ENCODE results near the gene HPDL.
A peak's percentile ranks its signal among the peaks of the same experiment; 100 is the strongest.

Gene HPDL

GRCh38 chr1:45321444-45321843, 5.3 kb upstream of the HPDL start:
- DNase-seq (ENCODE audit: extremely low read depth in 1 of 2, low read depth in 1 of 2): no peak

DNA sequence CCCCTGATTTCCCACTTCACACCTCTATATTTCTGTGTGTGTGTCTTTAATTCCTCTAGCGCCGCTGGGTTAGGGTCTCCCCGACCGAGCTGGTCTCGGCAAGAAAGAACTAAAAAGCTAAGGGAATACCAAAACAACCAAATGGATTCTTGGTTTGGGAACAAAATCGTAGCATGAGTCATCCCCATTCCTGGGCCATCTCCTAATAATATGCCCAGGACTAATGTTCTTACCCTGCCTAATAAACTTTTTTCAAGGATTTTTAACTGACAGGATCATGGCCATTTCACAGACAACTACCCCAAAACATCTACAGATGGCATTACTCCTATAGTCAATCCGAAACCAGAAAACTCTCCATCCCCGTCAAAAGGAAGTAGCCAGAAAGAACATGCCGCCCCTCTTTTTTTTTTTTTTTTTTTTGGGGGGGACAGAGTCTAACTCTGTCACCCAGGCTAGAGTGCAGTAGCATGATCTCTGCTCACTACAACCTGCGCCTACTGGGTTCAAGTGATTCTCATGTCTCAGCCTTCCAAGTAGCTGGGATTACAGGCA, 4.1 kb upstream of the HPDL start:
- DNase-seq (ENCODE audit: extremely low read depth in 1 of 2, low read depth in 1 of 2): no peak

DNA sequence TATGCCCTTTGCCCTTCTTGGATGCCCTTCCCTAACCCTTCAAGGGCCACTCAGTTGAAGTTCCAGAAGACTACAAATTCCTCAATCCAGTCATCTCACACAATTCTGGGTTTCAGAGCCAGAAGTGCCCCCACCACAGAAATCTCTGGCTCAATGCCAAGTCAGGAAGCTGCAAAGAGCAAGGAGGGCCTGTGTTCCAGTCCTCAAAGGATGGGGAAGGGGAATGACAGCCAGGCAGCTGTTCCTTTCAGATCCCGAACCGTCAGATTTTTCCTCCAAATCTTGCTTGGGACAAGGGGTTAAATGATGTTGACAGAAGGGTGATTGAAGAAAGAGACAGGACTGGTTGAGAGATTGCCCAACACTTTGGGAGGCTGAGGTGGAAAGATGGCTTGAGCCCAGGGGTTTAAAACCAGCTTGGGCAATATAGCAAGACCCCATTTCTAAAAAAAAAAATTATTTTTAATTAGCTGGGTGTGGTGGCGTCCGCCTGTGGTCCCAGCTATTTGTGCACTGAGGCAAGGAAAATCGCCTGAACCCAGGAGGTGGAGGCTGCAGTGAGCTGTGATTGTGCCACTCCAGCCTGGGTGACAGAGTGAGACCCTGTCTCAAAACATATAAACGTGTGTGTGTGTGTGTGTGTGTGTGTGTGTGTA, 716 bp upstream of the HPDL start:
- DNase-seq (ENCODE audit: extremely low read depth in 1 of 2, low read depth in 1 of 2): no peak

DNA sequence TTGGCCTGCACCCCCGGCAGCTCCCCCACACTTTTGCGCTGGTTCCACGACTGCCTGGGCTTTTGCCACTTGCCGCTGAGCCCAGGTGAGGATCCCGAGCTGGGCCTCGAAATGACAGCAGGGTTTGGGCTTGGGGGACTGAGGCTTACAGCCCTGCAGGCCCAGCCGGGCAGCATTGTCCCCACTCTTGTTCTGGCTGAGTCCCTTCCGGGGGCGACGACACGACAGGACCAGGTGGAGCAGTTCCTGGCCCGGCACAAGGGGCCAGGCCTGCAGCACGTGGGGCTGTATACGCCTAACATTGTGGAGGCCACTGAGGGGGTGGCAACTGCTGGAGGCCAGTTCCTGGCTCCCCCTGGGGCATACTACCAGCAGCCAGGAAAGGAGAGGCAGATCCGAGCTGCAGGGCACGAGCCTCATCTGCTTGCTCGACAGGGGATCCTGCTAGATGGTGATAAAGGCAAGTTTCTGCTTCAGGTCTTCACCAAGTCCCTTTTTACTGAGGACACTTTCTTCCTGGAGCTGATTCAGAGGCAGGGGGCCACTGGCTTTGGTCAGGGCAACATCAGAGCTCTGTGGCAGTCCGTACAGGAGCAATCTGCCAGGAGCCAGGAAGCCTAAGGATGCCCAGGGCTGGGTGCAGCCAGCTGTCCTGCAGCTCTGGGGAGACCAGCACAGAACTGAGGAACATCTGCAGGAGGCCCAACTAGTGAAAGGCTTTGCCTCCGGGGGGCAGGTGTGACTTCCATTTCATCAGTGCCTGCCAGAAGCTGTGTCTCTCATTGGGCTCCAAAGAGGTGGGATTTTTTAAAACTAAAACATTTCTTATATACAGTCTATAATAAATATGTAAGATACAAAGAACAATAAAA, 1.2 kb downstream of the HPDL start:
- DNase-seq (ENCODE audit: extremely low read depth in 1 of 2, low read depth in 1 of 2): no peak

DNA sequence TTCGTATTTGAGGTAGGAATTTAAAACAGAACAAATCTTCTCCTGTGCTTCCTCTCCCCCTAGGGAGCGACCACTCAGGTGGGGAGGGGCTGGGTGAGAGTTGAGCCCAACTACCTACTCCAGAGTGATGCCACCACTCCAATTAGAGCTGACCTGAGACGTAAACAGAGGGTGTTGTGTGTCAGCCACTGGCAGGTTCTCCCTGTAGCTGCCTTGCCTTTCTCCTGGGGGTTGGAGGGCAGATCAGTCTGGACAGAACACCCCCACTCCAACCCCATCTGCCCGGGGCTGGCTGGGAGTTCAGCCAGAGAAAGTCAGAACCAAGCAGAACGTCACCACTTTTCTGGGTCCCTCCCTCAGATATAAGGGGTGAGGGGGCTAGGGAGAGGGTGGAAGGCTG, 2.0 kb downstream of the HPDL start:
- DNase-seq (ENCODE audit: extremely low read depth in 1 of 2, low read depth in 1 of 2): no peak

GRCh38 chr1:45329445-45329844, 2.8 kb downstream of the HPDL start:
- DNase-seq (ENCODE audit: extremely low read depth in 1 of 2, low read depth in 1 of 2): no peak

- DNase-seq (ENCODE audit: extremely low read depth in 1 of 2, low read depth in 1 of 2): no peak
Measured at GRCh38 chr1:45331436-45332345, 5.0 kb downstream of the HPDL start.

DNA sequence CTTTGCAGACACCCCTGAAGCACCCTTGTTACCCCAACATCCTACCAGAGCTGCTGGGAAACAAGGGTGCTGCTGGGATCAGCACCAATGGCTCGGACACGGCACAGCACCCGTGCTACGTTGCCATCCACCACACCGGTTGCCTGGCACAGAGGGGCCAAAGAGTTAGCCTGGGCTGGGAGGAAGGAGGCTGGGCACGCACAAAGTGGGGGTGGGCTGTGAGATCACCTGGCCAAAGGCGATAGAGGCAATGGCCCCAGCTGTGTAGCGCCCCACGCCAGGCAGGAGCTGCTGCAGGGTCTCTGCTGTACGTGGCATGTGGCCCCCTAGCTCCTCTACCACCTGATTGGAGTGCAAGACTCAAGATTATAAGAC, 5.6 kb downstream of the HPDL start:
- no peak for DNase-seq (ENCODE audit: extremely low read depth in 1 of 2, low read depth in 1 of 2)

DNA sequence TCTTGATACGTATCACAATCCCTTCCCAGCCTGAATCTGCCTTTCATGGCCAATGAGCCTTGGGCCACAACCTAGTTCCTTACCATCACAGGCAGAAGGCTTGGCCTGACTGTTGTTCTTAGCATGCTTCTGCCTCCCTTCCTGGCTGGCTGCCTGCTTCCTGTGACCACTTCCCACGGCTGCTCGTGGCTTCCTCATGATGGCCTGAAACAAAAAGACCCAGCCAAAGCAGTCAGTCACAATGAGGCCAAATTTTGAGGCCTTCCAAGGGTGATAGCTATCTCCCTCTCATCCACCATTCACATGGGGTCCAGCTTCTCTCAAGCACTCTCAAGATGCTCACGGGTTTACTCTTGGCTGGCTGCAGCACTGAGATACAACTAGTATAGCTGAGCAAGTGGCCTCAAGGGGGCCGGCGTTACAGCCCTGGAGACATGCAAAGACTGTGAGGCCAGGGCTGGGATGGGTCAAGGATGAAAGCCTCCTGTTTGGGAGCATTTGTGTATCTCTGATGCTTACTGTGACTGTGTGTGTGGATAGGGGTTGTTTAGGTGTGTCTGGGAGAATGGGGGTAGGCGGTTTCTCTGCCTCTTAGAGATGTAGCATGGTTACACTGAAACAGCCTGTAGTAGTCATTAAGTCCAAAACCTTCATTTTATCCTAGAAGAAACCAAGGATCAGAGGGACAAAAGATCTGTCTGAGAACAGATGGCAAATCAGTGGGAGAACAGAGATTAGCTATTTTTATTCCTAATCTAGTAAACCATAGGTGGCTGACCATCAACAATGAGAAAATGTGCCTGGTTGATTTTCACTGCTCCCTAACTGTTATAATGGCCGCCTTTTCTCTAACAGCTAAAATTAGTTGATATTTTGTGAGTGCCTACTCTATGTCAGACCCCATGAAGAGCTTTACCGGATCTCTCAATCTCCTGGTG, 7.9 kb downstream of the HPDL start:
- DNase-seq (ENCODE audit: extremely low read depth in 1 of 2, low read depth in 1 of 2): no peak

GRCh38 chr1:45335855-45336324, 9.2 kb downstream of the HPDL start:
- DNase-seq (ENCODE audit: extremely low read depth in 1 of 2, low read depth in 1 of 2): no peak

DNA sequence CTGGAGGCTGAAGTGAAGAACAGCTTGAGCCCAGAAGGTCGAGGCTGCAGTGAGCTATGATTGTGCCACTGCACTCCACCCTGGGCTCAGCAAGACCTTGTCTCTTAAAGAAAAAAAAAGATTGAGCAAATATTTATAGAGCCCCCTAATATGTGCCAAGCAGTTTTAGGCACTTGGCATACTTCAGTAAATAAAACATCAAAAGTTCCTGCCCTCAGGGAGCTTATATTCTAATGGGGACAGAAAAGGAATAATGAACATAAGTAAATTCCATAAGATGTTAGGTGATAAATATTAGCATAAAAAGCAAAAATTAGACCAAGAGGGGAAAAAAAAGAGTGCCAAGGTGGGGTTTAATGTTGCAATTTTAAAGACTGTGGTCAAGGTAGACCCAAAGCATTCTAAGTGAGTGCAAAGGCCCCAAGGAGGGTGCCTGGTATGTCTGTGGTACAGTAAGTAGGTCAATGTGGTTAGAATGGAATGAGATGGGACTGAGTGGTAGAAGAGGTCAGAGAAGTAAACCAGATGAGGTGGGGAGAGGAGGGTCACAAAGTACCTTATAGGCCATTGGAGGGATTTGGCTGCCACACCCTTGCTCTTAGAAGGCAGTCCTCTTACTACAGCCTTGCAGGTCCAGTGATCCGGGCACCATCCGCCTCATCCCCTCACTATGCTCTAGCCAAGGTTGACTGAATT, 11.1 kb downstream of the HPDL start:
- DNase-seq (ENCODE audit: extremely low read depth in 1 of 2, low read depth in 1 of 2): no peak

- DNase-seq (ENCODE audit: extremely low read depth in 1 of 2, low read depth in 1 of 2): peak; percentile 98
Measured at GRCh38 chr1:45339789-45340558, 13.3 kb downstream of the HPDL start, which contains the start of the genes MUTYH and TOE1. MUTYH (minus strand) TSS chr1:45340440; CDS start chr1:45334505, 5,935 bp downstream. TOE1 (plus strand) TSS chr1:45340170; CDS start chr1:45340253, 83 bp downstream.

- DNase-seq (ENCODE audit: extremely low read depth in 1 of 2, low read depth in 1 of 2): no peak
Measured at GRCh38 chr1:45340816-45341466, 14.2 kb downstream of the HPDL start.

- DNase-seq (ENCODE audit: extremely low read depth in 1 of 2, low read depth in 1 of 2): no peak
Measured at GRCh38 chr1:45344499-45344898, 17.8 kb downstream of the HPDL start.

DNA sequence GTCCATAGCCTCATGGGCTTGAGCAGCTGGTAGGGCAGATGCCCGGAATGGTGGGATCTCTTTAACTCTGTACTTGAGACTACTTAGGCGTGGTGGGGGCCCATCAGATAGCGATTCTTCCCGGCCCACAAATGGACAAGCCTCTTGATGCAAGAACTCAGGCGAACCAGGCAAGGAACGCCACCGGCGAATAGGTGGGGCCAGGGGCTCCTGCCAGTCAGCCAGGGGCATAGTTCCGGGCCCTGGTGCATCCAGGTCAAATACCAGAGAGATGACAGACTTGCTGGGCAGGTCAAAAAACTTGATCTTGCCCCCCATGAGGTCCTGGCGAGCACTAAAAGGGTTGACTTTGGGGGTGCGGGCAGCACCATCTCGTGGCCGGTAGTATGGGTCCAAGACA, 18.3 kb downstream of the HPDL start:
- no peak for DNase-seq (ENCODE audit: extremely low read depth in 1 of 2, low read depth in 1 of 2)

DNA sequence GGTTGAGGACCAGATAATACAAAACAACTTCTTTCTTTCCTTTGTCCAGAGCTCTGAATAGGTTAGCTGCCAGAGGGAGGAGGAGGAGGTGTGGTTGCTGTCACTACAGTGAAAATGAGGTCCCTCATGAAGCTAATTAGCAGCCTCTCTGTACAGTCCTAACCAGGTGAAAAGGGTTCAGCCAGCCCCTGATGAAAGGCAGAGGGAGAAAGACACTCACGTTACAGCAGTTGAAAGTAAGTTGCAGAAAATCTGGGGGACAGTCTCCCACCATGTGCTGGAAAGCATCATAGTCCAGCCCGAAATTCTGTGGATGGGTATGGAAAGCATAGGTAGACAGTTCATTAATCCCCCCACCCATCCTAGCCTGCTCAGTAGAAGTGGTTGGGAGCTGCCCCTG, 19.8 kb downstream of the HPDL start:
- DNase-seq (ENCODE audit: extremely low read depth in 1 of 2, low read depth in 1 of 2): no peak

GRCh38 chr1:45348020-45348419, 21.3 kb downstream of the HPDL start:
- DNase-seq (ENCODE audit: extremely low read depth in 1 of 2, low read depth in 1 of 2): no peak

DNA sequence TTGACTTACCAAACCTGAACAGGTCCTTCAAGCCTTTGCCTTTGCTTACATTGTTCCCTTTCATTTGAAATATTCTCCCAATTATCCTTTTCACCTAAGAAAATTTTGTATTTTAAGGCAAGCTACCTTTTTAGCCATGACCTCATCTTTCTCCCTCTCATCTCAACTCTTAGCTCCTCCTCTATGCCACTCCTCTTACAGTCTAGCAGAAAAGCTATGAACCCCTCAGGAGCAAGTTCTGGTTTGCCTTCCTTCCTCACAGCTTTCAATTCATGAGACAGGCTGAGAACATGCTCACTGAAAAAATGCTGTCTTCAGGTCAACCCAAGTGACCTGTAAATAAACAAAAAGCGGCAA, 21.9 kb downstream of the HPDL start:
- no peak for DNase-seq (ENCODE audit: extremely low read depth in 1 of 2, low read depth in 1 of 2)

All from stimulated activated CD8-positive, alpha-beta memory T cell treated with anti-CD3 and anti-CD28 coated beads, Interleukin-7, amount 100 ng/mL, for 48 hours (primary cell).